GM18861 (cell line): ENCODE results near the gene PLEKHH2.

Experiments used
- ATAC-seq: cut with Tn5 transposase; IDR thresholded peaks from one replicate; pipeline ENCODE4 v1.9.1; 2021; ENCODE audit not compliant: unreplicated experiment

The PLEKHH2 gene

DNA sequence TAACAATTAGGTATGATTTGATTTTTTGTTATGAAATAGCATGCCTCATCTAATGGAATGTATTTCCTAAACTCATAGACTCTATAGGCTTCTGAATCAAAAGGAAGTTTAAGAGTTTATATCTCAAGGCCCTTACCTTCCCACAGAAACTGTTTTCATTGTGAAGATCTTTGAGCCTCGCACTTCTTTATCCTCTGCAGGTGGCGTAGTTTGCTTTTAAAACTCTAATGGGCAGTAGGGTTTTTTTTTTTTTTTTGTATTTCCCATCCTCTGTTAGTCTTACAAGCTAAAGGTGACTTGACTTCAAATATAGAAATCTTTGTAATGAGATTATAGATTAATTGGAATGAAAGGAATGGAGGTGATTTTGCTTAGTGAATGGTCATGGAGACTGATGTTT lies 165.1 kb downstream of the PLEKHH2 start:
- no peak for ATAC-seq

GRCh38 chr2:43803113-43803512 lies 166.1 kb downstream of the PLEKHH2 start:
- ATAC-seq, result no peak

- ATAC-seq, result no peak
These were observed 169.6 kb downstream of the PLEKHH2 start for GRCh38 chr2:43806719-43807031.

DNA sequence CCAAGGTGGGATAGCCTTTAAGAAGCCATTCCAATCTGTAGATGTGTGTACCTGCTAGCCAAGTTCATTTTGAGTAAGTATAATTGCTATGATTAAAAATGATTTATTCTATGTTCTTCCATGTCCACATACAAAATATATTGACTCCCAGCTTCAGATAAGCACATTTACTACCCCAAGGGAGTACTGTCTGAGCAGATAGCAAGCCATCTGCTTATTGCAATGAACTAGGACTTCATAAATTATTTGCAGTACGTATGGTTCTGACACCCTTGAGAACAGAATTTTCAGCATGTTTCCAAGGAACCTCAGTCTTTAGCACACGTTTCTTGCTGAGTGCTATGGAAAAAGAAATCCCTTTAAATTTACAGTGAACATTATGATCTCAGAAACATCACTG lies 173.4 kb downstream of the PLEKHH2 start:
- no peak for ATAC-seq

DNA sequence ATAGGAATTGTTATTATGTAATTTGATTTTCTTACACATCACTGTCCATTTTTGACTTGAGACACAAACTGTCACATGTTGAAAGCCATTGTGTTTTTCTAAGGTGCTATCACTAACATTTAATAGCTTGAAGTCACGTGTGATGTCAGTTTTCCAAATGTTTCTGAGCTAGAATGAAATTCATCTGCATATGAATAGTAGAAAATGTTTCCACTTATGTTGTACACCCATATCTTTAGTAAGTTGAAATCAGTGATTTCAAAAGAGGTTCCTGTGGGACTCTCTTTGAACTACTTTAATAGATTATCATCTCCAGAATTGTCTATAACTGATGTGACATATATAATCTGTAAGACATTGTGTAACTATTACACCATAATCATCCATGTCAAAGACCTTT lies 173.8 kb downstream of the PLEKHH2 start:
- ATAC-seq, result no peak

- no peak for ATAC-seq
These were observed 174.9 kb downstream of the PLEKHH2 start for GRCh38 chr2:43812006-43812405.

DNA sequence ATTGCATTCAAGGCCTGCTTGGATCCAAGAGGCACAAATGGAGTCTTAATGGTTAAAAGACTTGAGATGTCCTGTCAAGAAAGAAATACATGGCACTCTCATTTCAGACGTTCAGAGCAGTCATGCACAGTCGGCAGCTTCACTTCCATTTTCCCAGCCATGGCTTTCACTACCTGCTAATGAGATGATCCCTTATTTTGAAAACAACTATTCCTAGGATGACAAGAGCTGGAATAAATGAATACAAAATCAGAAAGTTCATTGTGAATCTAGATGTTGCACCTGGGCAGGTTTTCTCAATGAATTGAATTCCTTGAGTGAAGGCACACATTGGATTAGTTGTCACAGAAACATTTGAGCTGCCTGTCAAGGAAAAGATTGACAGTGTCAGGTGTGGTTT lies 175.9 kb downstream of the PLEKHH2 start:
- no peak for ATAC-seq

DNA sequence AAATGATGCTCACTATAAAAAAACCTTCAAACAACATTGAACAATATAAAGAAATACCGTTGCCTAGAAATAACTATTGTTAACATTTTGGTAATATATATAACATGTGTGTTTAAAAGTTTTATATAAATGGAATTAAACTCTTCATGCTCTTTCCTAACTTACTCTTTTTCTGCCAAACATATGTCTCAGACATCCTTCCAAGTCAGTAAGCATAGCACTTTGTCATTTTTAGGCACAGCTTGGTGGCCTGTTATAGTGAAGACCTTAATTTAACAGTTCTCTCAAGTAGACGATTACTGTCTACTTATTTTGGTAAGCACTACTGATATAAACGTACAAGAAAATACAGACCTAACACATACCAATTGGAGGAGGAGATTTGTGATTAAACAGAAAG lies 177.7 kb downstream of the PLEKHH2 start:
- no peak for ATAC-seq
